ENCODE results near the gene PALLD.

PALLD gene

DNA sequence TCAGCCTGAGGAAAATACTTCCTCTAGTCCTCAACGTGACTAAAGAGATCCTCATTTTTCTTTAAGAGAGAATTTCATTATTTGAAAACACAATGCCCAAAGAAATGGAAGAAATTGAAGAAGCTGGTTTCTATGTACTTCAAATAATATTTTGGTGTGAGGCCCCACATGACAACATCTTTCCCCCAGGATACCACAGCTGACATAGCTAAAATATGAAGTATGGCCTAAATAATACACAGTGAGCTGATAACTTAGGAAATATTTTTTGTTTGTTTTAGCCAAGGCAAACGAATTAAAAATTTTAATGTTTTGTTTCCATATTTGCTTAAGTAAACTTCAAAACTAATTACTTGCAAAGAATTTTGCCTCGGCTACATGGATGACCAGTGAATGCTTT, 364.0 kb downstream of the PALLD start:
- Histone ChIP-seq H3K27ac (peak overlapping the region in 4 of 21 experiments; percentile 22 to 55 (median 37)), H3K4me3 (no peak overlapping the region)

DNA sequence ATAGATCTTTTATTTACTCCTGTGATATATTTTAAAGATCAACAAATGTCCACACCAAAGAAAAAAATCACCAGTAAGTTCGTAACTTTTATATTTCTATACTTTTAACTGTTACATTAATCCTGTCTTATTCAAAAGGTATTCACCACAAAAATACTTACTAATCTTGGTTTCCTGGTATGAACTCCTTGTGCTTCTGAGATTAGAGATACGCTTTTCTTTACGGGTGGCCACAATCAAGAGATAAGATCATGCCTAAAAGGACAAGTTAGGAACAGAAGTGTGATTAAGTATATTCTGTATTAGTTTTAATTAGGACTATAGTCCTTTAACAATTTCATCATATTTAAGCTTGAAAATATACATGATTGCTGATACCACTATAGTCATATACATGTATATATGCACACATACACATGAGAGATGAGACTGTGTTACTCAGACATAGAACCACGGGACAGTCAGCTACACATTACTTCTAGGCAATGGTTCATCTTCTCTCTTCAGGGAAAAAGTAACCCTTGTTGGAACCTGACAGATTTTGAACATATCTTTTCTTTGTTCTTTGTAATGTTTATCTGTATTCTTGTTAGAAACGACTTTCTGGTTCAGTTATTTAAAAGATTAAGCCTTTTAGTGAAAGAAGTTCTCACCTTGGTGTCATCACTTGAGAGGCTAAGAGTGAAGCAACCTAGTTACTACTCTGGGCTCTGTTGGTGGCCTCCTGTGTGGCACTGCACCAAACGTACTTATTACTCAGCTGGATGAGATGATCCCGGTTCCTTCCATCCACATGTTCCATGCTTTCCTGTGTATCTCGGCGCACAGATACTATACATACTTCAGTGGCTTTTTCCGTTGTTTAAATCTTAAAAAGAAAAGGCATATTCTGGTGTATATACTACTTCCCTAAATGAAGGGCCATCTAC, 367.1 kb downstream of the PALLD start:
- no peak overlapping the region for H3K4me3 ChIP-seq
- peak overlapping the region in 2 of 21 experiments; percentile 14 to 37 for H3K27ac ChIP-seq

DNA sequence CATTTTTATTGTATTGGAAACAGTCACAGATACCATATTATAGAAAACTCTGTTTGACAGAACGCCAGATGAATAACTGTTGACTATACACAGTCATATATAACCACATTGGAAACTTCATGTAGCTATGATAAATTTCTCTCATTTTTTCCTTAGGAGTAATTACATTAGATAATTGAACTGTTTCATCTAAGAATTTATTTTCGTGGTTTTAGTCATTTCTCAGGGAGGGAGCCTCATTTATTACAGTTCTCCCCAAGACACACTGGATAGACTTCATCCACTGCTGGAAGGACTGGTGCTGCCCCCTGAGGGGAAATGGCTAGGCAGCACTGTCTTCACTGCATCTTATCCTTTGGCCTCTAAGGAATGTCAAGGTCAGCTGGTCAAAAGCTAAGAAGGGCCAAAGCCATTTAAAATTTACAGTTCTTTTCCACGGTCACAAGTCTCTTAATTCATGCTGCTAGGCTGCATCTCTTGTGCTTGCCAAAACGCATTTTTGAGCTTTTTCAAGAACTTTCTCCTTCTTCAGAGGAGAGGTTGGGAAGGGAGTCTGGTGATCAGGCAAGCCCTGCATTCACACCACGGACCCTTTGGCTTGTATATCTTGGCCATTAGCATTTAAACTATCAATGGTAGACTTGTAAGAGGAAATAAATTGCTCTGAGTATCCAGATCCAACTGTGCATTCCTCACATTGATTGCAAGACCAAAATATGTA, 368.1 kb downstream of the PALLD start:
- Histone ChIP-seq H3K4me3 (no peak overlapping the region), H3K27ac (peak overlapping the region in 5 of 21 experiments; percentile 6 to 55 (median 38))

DNA sequence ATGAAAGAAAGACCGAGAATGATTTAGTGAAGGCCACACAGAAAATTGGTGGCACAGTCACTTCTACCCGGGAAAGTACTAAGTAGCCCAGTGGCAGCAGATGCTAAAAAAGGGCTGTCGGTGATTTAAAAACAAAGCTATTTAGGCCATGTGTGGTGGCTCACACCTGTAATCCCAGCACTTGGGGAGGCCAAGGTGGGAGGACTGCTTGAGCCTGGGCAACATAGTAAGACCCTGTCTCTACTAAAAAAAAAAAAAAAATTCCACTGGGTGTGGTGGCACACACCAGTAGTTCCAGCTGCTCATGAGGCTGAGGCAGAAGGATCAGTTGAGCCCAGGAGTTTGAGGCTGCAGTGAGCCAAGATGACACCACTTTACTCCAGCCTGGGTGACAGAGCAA, 369.0 kb downstream of the PALLD start:
- H3K27ac ChIP-seq, result peak overlapping the region in 3 of 21 experiments; percentile 6 to 54 (median 23)
- no peak overlapping the region for H3K4me3 ChIP-seq

- no peak overlapping the region for H3K4me3 ChIP-seq
- H3K27ac ChIP-seq, result peak overlapping the region in 2 of 21 experiments; percentile 22 to 26
These were observed 369.8 kb downstream of the PALLD start for GRCh38 chr4:168866635-168867034.

GRCh38 chr4:168867128-168867527, 370.3 kb downstream of the PALLD start:
- Histone ChIP-seq H3K27ac (peak overlapping the region in 5 of 21 experiments; percentile 22 to 63 (median 46)), H3K4me3 (no peak overlapping the region)

GRCh38 chr4:168868044-168868781, 371.4 kb downstream of the PALLD start:
- Histone ChIP-seq H3K27ac (peak overlapping the region in 18 of 21 experiments; percentile 9 to 76 (median 58)), H3K4me3 (no peak overlapping the region)

DNA sequence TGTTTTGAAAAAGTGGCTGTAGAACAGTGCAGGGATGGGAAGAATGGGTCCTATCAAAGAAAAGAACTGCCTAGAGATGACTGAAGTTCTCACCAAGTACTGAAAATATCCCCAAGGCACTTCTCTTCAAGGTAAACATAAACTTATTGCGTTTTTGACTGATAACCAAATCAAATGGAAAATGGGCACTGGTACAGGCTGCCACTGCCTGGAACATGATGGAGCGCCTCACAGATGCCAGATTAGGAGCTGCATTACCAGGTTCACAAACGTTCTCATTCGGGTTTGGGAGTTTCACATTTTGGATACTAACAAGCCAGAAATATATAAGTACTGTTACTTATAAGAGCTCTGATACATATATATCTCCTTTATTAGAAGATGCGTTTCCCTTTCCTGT, 371.9 kb downstream of the PALLD start:
- no peak overlapping the region for H3K4me3 ChIP-seq
- peak overlapping the region in 16 of 21 experiments; percentile 9 to 76 (median 47) for H3K27ac ChIP-seq

DNA sequence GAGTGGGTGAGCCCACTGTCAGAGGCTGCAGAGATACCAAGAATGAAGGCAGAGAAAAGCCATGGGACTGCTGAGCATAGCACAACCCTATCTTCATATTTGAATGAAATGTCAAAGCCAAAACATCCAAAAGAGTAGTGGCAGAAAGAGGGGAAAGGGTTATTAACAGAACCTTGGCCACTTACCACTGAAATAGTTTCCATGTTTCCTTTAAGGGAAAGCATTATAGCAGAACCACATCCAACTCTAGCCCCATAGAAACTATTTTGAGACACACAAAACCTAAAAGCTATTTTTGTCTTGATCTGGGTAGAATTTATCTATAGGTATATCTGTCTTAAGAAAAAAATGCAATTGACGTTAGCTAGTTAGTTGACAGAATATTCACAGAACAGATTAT, 373.2 kb downstream of the PALLD start:
- Histone ChIP-seq H3K4me3 (no peak overlapping the region), H3K27ac (peak overlapping the region in 7 of 21 experiments; percentile 4 to 76 (median 22))

GRCh38 chr4:168871632-168872031, 374.8 kb downstream of the PALLD start:
- Histone ChIP-seq H3K27ac (peak overlapping the region in 4 of 21 experiments; percentile 7 to 62 (median 22)), H3K4me3 (no peak overlapping the region)

DNA sequence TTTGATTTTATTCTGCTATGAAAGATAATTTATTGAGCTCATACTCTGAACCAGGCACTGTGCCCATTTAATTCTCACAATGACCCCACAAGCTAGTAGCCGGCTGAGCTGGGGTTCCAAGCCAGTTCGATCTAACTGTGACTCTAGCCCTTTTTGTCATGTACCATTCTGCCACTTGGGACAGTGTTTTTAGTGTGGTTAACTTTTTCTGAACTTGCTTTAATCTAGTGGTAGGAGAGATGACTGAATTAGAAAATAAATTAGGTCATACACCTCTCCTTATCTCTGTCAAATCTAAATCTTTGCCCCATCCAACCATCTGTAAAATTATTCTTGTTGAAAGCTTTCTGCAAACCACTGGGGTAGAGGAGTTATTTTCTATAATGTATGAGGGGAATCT, 377.2 kb downstream of the PALLD start:
- H3K27ac ChIP-seq, result peak overlapping the region in 1 of 21 experiments; percentile 3
- H3K4me3 ChIP-seq, result no peak overlapping the region

DNA sequence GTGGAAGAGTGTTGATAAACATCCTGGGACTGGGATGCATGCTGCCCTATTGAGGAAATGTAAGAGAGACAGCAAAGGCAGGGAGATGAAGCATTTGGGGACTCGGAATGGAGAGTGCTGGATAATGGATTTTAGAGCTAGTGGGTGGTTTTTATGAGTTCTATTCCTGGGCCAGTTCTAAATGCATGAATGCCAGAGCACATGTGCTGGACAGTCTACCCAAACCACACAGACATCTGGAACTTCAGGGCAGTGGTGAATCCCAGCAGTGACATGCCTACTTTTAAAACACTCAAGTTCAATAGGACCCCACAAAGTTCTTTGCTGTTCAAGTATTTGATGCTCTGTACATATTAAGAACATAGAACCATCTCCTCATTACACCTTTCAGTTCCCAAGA, 379.3 kb downstream of the PALLD start:
- no peak overlapping the region for H3K4me3 ChIP-seq
- H3K27ac ChIP-seq, result peak overlapping the region in 3 of 21 experiments; percentile 4 to 39 (median 18)

DNA sequence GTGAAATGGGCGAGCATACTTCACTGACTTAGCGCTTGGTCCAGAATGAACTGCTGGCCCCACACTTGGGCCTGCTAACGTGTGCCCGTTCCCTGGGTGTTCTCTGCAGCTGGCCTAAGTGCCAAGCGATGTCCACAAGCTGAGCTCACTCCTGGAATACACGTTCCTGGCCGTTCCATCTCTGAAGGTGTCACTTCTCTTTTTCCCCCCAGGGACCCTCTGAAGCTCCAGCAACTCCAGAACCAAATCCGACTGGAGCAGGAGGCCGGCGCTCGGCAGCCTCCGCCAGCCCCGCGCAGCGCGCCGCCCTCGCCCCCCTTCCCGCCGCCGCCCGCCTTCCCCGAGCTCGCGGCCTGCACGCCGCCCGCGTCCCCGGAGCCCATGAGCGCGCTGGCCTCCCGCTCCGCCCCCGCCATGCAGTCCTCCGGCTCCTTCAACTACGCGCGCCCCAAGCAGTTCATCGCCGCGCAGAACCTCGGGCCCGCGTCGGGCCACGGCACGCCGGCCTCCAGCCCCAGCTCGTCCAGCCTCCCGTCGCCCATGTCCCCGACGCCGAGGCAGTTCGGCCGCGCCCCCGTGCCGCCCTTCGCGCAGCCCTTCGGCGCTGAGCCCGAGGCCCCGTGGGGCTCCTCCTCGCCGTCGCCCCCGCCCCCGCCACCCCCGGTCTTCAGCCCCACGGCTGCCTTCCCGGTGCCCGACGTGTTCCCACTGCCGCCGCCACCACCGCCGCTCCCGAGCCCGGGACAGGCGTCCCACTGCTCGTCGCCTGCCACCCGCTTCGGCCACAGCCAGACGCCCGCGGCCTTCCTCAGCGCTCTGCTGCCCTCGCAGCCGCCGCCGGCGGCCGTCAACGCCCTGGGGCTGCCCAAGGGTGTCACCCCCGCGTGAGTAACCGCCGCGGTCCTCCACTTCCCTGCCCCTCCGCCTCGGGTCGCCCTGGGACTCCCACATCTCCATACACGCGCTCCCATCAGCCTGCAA, 380.9 kb downstream of the PALLD start:
- Histone ChIP-seq H3K4me3 (peak overlapping the region; percentile 11 to 36 (median 23)), H3K27ac (peak overlapping the region; percentile 21 to 92 (median 75))

GRCh38 chr4:168878623-168879022, 381.8 kb downstream of the PALLD start:
- H3K4me3 ChIP-seq, result peak overlapping the region in 1 of 7 experiments; percentile 36

GRCh38 chr4:168879188-168879587, 382.3 kb downstream of the PALLD start:
- H3K27ac ChIP-seq, result peak overlapping the region in 8 of 21 experiments; percentile 2 to 90 (median 42)

More at GRCh38 chr4:168878623-168879022, 381.8 kb downstream of the PALLD start:
- peak overlapping the region in 12 of 21 experiments; percentile 6 to 90 (median 79) for H3K27ac ChIP-seq

GRCh38 chr4:168880072-168880675, 383.3 kb downstream of the PALLD start:
- no peak overlapping the region for H3K4me3 ChIP-seq
- H3K27ac ChIP-seq, result peak overlapping the region in 4 of 21 experiments; percentile 25 to 90 (median 49)

More at GRCh38 chr4:168879188-168879587, 382.3 kb downstream of the PALLD start:
- no peak overlapping the region for H3K4me3 ChIP-seq

- peak overlapping the region in 5 of 21 experiments; percentile 6 to 67 (median 20) for H3K27ac ChIP-seq
- H3K4me3 ChIP-seq, result no peak overlapping the region
These were observed 384.2 kb downstream of the PALLD start for GRCh38 chr4:168880811-168881595.
